Measurements from ENCODE around the gene WDR45B.

DNA sequence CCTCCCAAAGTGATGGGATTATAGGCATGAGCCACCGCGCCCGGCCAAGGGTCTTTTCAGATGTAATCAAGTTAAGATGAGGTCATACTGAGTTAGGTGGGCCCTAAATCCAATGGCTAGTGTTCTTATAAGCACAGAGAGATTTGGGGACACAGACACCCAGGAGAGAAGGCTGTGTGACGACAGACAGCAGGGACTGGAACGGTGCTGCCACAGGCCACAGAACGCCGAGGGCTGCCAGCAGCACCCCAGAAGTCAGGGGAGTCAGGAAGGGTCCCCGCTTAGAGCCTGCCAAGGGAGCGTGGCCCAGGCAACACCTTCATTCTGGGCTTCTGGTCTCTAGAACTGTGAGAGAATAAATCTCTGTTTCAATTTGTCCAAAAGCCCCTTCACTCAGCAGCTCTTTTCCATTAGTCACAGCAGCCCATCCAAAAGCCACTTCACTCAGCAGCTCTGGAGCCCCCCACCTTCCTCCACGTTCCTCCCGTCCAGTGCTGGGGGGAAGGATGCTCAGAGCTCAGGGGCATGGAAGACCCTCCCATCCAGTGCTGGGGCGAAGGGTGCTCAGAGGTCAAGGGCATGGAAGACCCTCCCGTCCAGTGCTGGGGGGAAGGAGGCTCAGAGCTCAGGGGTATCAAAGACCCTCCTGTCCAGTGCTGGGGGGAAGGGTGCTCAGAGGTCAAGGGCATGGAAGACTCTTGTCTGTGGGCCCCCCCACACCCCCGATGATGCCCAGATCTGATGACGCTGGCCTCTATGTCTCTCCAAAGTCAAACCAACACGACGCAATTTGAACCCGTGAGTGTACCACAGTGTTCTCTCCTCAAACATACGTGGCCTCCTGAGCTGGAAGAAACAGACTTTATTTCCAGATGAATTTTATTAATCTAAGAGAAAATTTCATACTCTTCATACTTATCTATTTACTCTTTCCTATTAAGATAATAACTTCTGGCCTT, 38.4 kb upstream of the WDR45B start:
- TF ChIP-seq, protein P1, sequence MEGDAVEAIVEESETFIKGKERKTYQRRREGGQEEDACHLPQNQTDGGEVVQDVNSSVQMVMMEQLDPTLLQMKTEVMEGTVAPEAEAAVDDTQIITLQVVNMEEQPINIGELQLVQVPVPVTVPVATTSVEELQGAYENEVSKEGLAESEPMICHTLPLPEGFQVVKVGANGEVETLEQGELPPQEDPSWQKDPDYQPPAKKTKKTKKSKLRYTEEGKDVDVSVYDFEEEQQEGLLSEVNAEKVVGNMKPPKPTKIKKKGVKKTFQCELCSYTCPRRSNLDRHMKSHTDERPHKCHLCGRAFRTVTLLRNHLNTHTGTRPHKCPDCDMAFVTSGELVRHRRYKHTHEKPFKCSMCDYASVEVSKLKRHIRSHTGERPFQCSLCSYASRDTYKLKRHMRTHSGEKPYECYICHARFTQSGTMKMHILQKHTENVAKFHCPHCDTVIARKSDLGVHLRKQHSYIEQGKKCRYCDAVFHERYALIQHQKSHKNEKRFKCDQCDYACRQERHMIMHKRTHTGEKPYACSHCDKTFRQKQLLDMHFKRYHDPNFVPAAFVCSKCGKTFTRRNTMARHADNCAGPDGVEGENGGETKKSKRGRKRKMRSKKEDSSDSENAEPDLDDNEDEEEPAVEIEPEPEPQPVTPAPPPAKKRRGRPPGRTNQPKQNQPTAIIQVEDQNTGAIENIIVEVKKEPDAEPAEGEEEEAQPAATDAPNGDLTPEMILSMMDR (IDR thresholded peaks at IDR 0.05) = no peak
- no peak for TF ChIP-seq POLR2A (IDR thresholded peaks at IDR 0.05)
